ENCODE data around the gene KCNJ12.

DNA sequence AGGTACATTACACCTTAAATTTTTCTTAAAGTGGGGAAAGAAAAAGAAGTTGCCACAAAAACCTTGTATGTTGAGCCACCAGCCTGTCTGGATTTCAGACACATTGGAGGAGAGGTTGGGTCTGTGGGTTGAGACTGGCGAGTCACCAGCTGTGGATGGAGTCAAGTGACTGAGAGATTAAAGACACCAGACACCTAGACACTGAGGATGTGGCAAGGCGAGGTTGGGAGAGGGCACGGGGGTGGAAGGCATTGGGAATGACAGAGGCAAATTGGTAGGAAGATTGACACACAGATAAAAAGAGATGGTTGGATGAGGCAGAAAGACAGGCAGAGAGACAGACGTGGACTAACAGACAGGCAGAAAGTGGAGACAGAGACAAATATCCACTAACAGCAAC lies 49.6 kb downstream of the KCNJ12 start:
- TF ChIP-seq EP300 (IDR thresholded peaks at IDR 0.05; ENCODE audit: low read depth in 2 of 2, low read length in 2 of 2), result no peak
- no peak for TF ChIP-seq EP300 (CRISPR knock-in tag; IDR thresholded peaks at IDR 0.05; ENCODE audit: borderline replicate concordance)
- TF ChIP-seq, protein P1, sequence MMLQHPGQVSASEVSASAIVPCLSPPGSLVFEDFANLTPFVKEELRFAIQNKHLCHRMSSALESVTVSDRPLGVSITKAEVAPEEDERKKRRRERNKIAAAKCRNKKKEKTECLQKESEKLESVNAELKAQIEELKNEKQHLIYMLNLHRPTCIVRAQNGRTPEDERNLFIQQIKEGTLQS (CRISPR knock-in tag; IDR thresholded peaks at IDR 0.05), result no peak
- TF ChIP-seq, protein P2, sequence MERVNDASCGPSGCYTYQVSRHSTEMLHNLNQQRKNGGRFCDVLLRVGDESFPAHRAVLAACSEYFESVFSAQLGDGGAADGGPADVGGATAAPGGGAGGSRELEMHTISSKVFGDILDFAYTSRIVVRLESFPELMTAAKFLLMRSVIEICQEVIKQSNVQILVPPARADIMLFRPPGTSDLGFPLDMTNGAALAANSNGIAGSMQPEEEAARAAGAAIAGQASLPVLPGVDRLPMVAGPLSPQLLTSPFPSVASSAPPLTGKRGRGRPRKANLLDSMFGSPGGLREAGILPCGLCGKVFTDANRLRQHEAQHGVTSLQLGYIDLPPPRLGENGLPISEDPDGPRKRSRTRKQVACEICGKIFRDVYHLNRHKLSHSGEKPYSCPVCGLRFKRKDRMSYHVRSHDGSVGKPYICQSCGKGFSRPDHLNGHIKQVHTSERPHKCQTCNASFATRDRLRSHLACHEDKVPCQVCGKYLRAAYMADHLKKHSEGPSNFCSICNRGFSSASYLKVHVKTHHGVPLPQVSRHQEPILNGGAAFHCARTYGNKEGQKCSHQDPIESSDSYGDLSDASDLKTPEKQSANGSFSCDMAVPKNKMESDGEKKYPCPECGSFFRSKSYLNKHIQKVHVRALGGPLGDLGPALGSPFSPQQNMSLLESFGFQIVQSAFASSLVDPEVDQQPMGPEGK (CRISPR knock-in tag; IDR thresholded peaks at IDR 0.05), result no peak
- no peak for TF ChIP-seq SP1 (IDR thresholded peaks at IDR 0.05)
- TF ChIP-seq SP1 (CRISPR knock-in tag; IDR thresholded peaks at IDR 0.05), result no peak
- no peak for TF ChIP-seq HIVEP1 (CRISPR knock-in tag; IDR thresholded peaks at IDR 0.05)
- no peak for TF ChIP-seq ZNF780A (CRISPR knock-in tag; IDR thresholded peaks at IDR 0.05)
- no peak for TF ChIP-seq MATR3 (CRISPR knock-in tag; IDR thresholded peaks at IDR 0.05)
- TF ChIP-seq KLF15 (CRISPR knock-in tag; IDR thresholded peaks at IDR 0.05; ENCODE audit: borderline replicate concordance), result no peak

All from HepG2 (cell line).